AG09309 (cell line): ENCODE measurements around the gene CAPSL.

Experiments
- DNase-seq: peaks from one replicate; pipeline ENCODE4 v3.0.0-alpha.2; 2010; ENCODE audit warnings: low read depth
- H3K4me3 ChIP-seq: 2 replicates; pipeline ENCODE4 v1.5.1; 2011; ENCODE audit warnings: mild to moderate bottlenecking, low read depth, low read length, moderate library complexity; ENCODE audit not compliant: control insufficient read depth
- CTCF ChIP-seq: IDR thresholded peaks from 2 replicates; pipeline ENCODE4 v1.5.1; 2011; ENCODE audit warnings: mild to moderate bottlenecking, low read depth, low read length, inconsistent platforms; ENCODE audit not compliant: insufficient read depth, control insufficient read depth; ENCODE audit errors: missing control alignments

Gene CAPSL

GRCh38 chr5:35879649-35880048, 58.8 kb downstream of the CAPSL start:
- H3K4me3 ChIP-seq: no peak overlapping the region
- no peak for TF ChIP-seq CTCF
- no peak for DNase-seq

GRCh38 chr5:35879096-35879495, 59.3 kb downstream of the CAPSL start:
- no peak for TF ChIP-seq CTCF
- DNase-seq: no peak
- no peak overlapping the region for H3K4me3 ChIP-seq

GRCh38 chr5:35878079-35878478, 60.3 kb downstream of the CAPSL start:
- H3K4me3 ChIP-seq: no peak overlapping the region
- no peak for TF ChIP-seq CTCF
- DNase-seq: no peak

- no peak for DNase-seq
- TF ChIP-seq CTCF: no peak
Measured at GRCh38 chr5:35877655-35878054, 60.8 kb downstream of the CAPSL start.

GRCh38 chr5:35876922-35877321, 61.5 kb downstream of the CAPSL start:
- TF ChIP-seq CTCF: no peak
- H3K4me3 ChIP-seq: no peak overlapping the region
- DNase-seq: no peak

More at GRCh38 chr5:35877655-35878054, 60.8 kb downstream of the CAPSL start:
- no peak overlapping the region for H3K4me3 ChIP-seq

- no peak overlapping the region for H3K4me3 ChIP-seq
- DNase-seq: no peak
- no peak for TF ChIP-seq CTCF
Measured at GRCh38 chr5:35876454-35876853, 62.0 kb downstream of the CAPSL start.

GRCh38 chr5:35870605-35871004, 67.8 kb downstream of the CAPSL start:
- no peak for DNase-seq
- no peak for TF ChIP-seq CTCF
- H3K4me3 ChIP-seq: no peak overlapping the region
